Measurements from ENCODE around the gene RAD51. TPM values are rescaled to one million over a fixed set of nuclear protein-coding genes. Genes with fewer than 3 reads are reported as not detected.

RAD51 gene
- total and polyA plus RNA-seq, 2 donors: 1.2 to 12.3 TPM

DNA sequence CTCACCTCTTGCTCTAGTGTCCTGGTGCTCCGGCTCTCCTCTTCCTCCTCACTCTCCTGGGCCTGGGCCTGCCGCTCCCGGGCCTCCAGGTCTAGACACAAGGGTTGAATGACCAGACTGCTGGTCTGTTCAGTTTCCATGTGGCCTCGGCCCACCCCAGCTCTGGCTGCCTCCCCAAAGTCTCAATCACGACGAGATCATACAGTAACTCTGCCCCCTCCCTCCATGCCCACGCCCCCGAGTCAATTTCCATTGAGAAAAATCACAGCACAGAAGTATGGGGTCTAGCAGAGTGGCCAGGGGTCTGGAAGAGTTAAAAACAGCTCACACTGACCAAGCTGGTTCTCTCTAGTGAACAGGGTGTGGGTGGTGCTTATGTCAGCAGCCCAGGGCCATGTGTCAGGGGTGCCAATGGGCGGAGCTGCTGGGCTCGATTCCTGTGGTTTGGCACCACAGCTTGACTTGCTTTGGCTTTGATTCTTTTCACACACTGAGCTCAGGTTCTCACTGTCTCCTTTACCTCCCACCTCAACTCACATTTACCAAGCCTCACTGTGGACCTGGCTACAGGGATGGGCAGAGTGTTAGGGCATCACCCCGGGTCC, 81.7 kb downstream of the RAD51 start:
- Histone ChIP-seq H3K36me3 (ENCODE audit: control insufficient read depth in 2 of 2, insufficient read depth in 2 of 2, low read length in 1 of 2) (peaks cover 59 to 63% of the 10 kb centered on the region in 2 donors), H3K4me3 (ENCODE audit: low read length in 2 of 2) (no peak overlapping the region), H3K9me3 (ENCODE audit: control insufficient read depth in 2 of 2, insufficient read depth in 1 of 2, low read length in 1 of 2) (no peaks in the 10 kb centered on the region), H3K27ac (ENCODE audit: low read depth in 1 of 2, low read length in 1 of 2) (no peak overlapping the region), H3K4me1 (ENCODE audit: control insufficient read depth in 2 of 2, insufficient read depth in 2 of 2, low read length in 2 of 2) (peaks cover 6 to 7% of the 10 kb centered on the region in 2 donors), H3K27me3 (ENCODE audit: control insufficient read depth in 2 of 2, insufficient read depth in 1 of 2, low read length in 1 of 2) (no peaks in the 10 kb centered on the region)
- peak in 2 of 9 donors; percentile 46 to 65 for DNase-seq (ENCODE audit: low read depth in 6 of 9, low spot score in 9 of 9)
- WGBS: 80% methylated on average over 11 of the region's 11 CpGs

Other genes starting within 250 kb of the RAD51 start
- gene CHST14, start 224.2 kb upstream of the RAD51 start, total RNA-seq: 5.1 TPM
- 11.9 TPM for gene CHST14, start 224.2 kb upstream of the RAD51 start, polyA plus RNA-seq
- 21.2 TPM for gene CCDC32, start 130.1 kb upstream of the RAD51 start, total RNA-seq
- 39.2 TPM for gene CCDC32, start 130.1 kb upstream of the RAD51 start, polyA plus RNA-seq
- 10.7 TPM for gene RPUSD2, start 125.9 kb upstream of the RAD51 start, total RNA-seq
- 15.2 TPM for gene RPUSD2, start 125.9 kb upstream of the RAD51 start, polyA plus RNA-seq
- gene KNL1, start 100.9 kb upstream of the RAD51 start, total RNA-seq: 25.8 TPM
- gene KNL1, start 100.9 kb upstream of the RAD51 start, polyA plus RNA-seq: 2.4 TPM
- gene RMDN3, start 60.1 kb downstream of the RAD51 start, total RNA-seq: 15.0 TPM
- 27.0 TPM for gene RMDN3, start 60.1 kb downstream of the RAD51 start, polyA plus RNA-seq
- gene GCHFR, start 68.9 kb downstream of the RAD51 start, total RNA-seq: 57.0 TPM
- gene GCHFR, start 68.9 kb downstream of the RAD51 start, polyA plus RNA-seq: 33.7 TPM
- gene C15orf62, start 74.8 kb downstream of the RAD51 start, total RNA-seq: 1.1 TPM
- gene C15orf62, start 74.8 kb downstream of the RAD51 start, polyA plus RNA-seq: 1.8 TPM
- gene ZFYVE19, start 111.9 kb downstream of the RAD51 start, total RNA-seq: 16.9 TPM
- 43.5 TPM for gene ZFYVE19, start 111.9 kb downstream of the RAD51 start, polyA plus RNA-seq
- 45.0 TPM for gene DNAJC17, start 112.3 kb downstream of the RAD51 start, total RNA-seq
- gene DNAJC17, start 112.3 kb downstream of the RAD51 start, polyA plus RNA-seq: 62.9 TPM
- gene PPP1R14D, start 133.5 kb downstream of the RAD51 start, total RNA-seq: 0.14 TPM
- 1.2 TPM for gene PPP1R14D, start 133.5 kb downstream of the RAD51 start, polyA plus RNA-seq
- gene SPINT1, start 148.9 kb downstream of the RAD51 start, total RNA-seq: 9.2 TPM
- gene SPINT1, start 148.9 kb downstream of the RAD51 start, polyA plus RNA-seq: 33.8 TPM
- gene RHOV, start 179.1 kb downstream of the RAD51 start, total RNA-seq: 3.4 TPM
- 15.3 TPM for gene RHOV, start 179.1 kb downstream of the RAD51 start, polyA plus RNA-seq
- gene VPS18, start 199.3 kb downstream of the RAD51 start, total RNA-seq: 12.4 TPM
- 10.3 TPM for gene VPS18, start 199.3 kb downstream of the RAD51 start, polyA plus RNA-seq
- gene DLL4, start 234.2 kb downstream of the RAD51 start, total RNA-seq: 5.2 TPM
- gene DLL4, start 234.2 kb downstream of the RAD51 start, polyA plus RNA-seq: 5.9 TPM

All from thymus (tissue), 11 donors.